Uterus (tissue), 2 donors: ENCODE results near the gene PLA2G1B.

ENCODE experiments used
- CTCF ChIP-seq, 4 experiments: fragments of 200-600 bp in 2 of 4; fragments of 450-650 bp in 2 of 4; sonication (generic) in 2 of 4; IDR thresholded peaks; one replicate each; pipeline ENCODE4 v1.5.1; 2016 to 2019; ENCODE audit warnings: antibody characterized with exemption in 4 of 4, mild to moderate bottlenecking in 2 of 4, moderate library complexity in 1 of 4
- POLR2A ChIP-seq, 2 donors: fragments of 450-650 bp; IDR thresholded peaks; one replicate each; pipeline ENCODE4 v1.6.1; 2016; ENCODE audit warnings: antibody characterized with exemption in 2 of 2, mild to moderate bottlenecking in 1 of 2, moderate library complexity in 1 of 2

- no peak for TF ChIP-seq POLR2A (IDR thresholded peaks at IDR 0.05)
- no peak for TF ChIP-seq CTCF (IDR thresholded peaks at IDR 0.05)
Observed at GRCh38 chr12:120370343-120371243, 43.0 kb upstream of the PLA2G1B start.
